ENCODE data around the gene TMPRSS7.

TMPRSS7 gene

DNA sequence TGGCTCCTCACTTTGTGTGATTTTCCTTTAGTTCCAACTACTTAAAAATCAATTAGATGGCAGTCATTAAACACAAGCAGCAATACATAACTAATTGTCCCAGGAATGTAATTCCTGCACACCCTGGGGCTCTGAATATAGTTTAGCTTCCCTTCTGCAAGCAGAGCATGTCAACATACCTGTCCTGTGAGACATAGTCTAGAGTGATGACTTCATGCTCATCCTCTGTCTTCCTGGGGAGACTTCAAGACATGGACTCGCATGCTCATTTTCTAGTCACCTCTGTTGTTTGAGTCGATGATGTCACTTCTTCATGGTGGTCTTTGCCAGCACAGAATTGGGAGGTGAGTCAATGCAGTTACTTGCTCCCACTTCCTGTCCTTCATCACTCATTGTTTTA is 67.4 kb downstream of the TMPRSS7 start:
- no peak for DNase-seq

DNA sequence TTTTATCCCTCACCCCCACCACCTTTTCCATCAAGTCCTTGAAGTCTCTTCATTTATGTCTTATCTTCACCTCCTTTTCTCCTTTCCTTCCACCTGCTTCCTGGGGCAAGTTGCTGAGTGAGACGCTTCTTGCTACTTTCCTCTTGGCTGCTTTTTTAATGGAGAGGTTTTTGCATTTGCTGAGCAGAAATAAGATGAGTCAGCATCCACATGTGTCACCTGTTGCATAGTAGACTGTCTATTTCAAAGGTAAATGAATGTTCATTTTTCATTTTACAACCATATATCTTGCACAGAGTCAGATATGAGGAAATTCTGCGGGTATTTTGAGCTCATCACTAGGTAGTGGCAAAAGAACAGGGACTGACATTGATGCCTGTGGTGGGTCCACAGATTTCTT is 70.2 kb downstream of the TMPRSS7 start:
- DNase-seq, result no peak

DNA sequence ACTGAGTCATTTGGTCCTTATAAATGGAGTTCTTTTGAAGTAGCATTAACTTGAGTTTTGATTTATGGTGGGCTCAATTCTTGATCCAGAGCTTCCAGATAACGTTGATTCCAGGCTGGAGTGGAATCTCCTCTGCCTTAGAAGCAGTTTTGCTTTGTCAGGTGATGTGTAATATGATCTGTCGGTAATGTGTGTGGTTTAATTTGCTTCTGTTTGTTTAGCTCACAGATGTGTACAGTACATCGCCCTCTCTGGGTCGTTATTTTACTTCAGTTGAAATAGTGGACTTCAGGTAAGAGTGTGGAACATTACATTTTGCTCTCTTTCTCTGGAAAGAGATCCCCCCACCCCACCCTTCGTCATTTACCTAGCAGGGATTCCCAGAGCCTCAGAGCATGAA is 74.8 kb downstream of the TMPRSS7 start:
- no peak for DNase-seq

DNA sequence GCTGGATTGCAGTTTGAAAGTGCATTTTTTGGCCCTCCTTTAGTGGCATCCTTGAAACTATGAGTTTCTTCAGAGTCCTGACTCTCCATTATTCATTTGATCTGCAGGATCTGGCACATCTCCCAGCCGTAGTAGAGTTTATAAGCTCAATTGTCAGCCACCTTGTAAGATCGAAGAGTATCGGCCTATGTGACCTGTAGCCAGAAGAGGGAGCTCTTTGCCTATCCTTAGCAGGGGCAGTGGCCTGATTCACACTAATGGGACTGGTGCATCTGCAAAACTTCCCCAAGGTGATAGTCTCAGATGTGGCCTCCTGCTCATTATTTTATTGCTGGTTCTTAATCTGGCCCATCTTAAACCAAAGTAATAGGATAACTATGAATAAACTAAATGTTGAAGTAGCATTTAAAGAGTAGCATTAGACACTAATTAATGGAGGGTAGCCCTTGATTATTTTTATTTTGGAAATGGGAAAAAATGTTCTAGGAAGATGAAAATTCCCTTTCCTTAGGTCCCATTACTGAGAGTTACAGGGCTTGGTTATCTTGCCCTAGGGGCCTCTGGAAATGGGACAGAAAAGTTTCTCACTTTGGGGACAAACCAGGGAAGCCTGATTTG is 77.4 kb downstream of the TMPRSS7 start:
- peak; percentile 68 for DNase-seq

DNA sequence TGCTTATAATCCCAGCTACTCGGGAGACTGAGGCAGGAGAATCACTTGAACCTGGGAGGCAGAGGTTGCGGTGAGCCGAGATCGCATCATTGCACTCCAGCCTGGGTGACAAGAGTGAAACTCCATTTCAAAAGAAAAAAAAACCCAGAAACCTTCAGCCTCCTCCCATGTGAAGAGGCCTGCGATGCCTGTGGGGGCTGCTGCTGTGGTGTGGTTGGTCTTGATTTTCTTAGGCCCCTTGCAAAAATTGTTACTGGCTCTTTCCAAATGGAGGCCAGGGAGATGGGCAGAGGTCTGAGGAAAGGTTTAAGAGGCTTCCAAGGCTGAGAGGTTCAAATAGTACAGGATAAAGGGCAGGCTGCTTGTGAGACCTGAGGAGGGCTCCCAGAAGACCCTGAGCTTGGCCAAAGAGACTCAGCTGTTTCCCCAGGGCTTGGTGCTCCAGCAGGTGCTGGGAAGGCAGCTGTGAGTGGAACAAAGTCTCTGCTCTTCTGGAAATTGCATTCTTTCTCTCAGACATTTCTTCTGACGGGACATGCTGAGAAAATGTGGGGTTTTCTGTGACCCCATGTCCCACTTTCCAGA is 80.1 kb downstream of the TMPRSS7 start:
- DNase-seq, result no peak

DNA sequence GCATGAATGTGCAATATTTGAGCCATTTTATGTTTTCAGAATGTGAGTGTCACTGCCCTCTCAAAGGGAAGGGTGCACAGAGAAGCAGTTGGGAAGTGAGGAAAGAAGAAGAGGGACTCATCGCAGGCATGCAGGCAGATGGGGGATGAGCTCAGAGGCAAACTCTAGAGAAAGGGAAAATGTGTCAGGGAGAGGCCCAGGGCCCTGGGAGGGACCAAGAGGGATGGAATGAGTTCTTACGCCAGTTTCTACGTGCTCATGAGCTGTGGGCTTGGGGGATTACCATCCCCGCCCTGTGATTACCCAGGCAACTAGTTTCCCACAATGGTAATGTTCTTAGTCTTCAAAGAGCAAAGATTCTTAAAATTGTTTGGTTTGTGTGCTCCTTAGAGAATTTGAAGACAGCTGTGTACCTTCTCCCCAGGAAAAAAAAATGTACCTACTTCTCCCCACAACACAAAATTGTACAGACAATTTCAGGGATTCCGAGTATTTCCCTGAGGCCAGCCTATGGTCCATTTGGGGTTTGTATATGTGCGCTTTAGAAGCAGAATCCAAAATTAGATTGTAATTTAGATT is 80.7 kb downstream of the TMPRSS7 start:
- no peak for DNase-seq

DNA sequence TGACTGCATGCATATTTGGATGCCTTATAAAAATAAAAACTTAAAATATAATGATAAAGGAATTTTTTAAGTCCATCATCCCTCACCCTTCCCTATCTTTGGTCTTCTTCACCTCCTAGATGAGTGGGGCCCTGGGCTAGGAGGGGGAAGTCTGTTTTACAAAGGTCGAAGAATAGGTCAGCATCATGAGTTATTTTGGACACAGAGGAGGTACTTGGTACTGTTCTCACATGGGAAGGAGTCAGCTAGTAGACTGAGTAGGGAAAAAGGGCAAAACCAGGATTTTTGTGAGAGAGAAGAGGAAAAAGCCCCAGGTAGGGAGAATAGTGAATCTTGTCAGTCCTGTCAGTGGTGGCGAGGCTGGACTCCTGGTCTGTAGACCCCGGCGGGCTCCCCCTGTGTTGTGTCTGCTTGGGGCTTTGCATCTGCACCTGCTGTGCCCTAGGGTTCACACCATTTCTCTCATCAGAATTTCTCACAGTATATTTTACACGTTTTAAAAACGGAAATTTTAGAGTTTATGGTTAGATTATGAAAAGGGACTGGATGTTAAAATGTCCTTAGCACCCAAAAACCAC is 81.4 kb downstream of the TMPRSS7 start:
- no peak for DNase-seq

DNA sequence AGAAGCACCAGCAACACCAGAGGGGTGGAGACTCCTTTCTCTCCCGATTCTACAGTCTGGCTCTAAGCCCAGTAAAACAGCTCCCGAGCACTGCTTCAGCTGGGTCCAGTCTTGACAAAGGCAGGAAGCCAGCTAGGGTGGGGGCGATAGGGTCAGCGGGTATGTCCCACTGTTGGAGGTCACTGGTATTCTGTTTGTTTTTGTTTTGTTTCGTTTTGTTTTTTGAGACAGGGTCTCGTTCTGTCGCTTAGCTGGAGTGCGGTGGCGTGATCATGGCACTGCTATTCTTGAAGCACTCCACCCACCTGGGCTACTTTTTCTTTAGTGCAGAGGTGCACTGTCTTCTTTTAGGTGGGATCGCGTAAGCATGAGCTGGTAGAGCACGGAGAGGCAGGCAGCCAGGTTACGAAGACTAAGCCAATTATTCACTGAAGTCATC is 82.2 kb downstream of the TMPRSS7 start:
- DNase-seq, result no peak

DNA sequence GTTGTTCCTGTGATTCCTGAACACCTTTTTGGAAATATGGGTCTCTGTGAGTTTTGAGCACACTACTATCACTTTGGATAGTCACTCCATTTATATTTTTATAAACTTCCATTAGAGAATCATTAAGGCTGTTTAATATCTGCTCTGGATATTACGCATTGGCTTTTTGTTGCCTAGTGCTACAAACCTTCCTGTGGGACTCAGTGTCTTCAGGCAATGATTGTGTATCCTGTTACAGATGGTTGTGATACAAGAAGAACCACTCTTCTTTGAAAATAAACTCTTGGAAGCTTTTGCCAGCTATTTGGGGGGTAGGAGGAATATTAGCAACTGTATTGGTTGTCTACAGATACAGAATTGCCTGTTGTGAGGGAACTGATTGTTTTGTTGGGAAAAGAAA is 82.9 kb downstream of the TMPRSS7 start:
- DNase-seq, result no peak

DNA sequence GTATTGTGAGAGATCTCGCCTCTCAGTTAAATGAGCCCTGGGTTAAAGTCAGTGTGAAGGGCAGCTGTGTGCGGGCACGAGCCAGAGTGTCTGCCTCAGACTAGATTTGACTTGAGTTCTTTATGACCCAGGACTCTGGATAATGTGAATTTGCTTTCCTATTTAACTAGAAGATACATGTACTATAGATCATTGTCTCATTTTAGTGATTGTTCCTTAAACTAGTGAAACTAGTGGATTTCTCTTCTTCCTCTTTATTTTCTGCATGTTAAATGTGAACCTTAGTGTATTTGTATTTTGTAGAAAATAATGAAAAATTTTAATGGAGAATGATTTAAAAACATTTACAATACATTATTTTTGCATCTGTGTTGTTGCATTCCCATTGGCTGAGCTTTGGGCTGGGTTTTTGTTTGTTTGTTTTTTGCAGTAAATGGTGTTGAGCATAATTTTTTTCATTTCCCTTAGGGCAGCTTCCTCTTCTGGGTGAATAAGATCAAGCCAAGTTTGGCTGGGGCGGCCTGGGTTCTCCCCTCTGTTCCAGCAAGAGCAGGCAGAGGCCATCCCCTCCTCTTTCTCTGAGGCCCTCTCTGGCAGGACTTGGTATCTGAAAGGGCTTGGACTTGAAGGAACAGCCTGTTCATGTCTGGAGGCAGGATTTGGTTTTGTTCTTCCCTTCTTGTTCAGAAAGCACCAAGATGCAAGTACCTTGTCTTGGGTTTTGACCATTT is 83.5 kb downstream of the TMPRSS7 start:
- no peak for DNase-seq

DNA sequence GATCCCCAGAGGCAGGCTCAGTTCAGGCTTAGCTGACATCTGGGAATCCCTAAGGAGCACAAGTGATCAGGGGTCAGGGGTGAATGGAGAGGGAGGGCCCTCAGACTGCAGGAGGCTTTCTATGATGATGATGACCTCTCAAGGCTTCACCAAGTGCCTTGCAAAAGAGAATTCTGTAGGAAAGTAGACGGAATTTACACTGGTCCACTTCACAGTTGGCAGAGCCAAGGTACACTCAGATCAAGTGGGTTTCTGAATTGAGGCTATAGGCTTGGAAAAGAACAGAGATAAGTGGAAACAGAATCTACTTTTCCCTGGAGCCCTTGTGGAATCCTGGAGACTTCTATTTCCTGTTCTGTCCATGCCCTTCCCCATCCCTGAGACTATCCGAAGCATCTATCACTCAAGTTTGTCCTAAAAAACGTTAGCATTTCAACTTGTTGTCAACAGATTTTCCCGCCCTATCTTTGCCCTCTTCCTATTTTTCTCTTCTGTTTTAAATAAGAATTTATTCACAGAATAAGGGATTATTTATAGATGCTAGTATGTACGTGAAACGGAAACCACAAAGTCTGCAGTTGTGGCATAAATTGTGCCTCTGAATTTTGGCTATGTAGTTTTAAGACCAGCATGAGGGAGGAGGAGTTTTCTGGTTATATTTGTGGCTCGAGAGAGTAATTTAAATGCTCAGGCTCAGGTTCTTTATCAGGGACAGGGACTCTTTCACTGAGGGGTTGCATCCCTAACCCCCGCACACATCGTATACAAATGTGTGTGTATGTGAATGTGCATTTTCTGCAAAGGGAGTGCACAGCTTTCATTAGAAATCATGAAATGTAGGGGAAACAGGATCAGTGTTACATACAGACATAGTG is 85.7 kb downstream of the TMPRSS7 start:
- no peak for DNase-seq

DNA sequence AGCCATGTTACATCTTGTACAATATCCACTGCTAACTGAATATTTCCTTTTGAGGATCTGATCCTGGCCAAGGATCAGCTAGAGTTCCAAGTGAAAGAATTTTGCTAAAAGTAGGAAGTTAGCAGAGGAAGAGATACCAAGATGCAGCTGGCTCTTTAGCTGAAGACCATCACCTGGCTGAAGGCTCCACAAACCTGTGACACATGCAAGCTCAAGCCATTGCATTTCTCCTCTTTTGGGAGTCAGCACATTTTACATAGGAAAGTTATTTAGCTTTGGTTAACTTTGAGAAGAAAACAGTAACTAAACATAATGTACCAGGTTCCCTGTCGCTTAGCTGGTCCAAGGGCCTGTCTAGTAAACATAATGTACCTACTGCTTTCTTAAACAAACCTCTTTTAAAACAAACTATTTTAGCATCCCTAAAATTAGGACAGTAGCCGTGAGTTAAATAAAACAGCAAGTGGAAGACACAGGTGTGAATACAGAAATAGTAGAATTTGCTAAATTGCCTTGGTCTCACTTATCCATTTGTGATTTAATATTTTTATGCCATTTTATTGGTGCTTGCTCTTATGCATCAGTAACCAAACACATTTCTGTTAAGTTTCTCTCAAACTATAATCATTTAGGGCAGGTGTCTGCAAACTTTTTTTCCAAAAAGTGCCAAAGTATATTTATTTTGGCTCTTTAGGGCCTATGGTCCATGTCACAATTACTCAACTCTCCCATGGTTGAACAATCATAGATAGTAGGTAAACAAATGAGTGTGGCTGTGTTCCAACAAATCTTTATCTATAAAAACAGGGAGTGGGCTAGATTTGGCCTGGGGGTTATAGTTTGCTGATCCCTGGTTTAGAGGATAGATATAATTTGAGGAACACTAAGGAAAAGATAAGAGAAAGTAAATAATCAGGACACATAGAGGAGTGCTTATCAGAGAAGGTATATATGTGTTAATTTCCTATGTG is 87.3 kb downstream of the TMPRSS7 start:
- DNase-seq, result no peak

DNA sequence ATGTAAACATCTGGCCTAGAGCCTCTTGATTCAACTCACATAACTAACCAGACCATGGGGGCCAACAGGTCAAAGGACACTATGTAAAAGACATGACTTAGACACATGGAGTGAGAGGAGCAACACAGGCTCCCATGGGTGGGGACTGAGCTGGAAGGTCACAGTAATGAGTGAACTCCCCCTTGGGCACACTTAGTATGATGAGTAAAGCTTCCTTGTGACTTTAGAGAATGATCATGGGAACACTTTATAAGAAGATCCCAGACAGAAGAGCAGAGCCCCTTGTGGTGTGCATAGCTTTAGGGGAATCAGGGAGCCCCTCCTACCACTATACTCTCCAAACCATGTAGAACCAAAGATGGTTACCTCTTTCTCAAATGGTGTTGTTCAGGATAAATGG is 88.3 kb downstream of the TMPRSS7 start:
- DNase-seq, result no peak

DNA sequence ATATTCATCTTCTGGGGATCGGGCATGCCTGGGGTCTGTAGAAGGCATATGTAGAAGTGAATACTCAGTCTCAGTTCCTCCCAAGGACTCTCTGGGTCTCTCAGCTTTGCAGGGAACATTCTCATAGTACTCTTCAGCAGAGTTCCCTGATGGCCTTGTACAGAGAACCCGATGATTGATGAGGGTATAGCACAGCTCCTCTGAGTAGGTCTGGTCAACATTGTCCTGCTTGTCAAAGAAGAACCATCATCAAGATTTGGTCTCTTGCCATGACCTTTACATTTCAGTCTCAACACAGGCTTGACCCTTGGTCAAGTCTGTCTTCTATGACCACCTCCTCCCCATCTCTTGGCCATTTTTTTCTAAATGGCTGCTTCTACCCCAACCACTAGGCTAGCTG is 89.0 kb downstream of the TMPRSS7 start:
- DNase-seq, result no peak

DNA sequence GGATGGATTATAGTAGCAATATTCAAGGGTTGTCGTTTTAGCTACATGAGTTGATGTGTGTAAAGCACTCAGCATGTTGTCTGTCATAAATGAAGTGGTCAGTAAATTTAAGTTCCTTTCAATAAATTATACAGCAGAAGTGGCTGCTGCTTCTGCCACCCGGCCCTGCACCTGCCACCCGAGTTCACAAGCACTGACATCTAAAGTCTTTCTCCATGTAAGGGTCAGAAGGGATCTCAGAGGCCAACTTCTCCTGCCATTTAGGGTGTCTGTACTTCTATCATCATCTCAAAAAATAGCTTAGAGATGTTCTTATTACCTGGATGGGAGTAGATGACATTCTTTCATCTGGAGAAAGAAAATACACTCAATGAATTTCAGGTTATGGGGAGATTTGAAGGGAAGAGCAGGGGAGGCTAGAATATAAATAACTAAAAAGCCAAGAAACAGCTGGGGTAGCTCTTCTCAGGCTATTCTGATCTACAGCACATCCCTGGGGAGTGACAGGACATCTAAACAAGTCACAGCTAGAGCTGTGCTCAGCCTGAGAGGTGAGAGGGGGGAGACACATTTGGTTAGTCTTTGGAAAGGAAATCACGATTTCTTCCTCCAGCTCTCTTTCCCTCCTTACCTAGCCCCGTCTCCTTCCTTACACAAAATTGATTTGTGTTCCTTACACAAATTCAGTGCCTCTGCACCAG is 90.5 kb downstream of the TMPRSS7 start:
- no peak for DNase-seq

DNA sequence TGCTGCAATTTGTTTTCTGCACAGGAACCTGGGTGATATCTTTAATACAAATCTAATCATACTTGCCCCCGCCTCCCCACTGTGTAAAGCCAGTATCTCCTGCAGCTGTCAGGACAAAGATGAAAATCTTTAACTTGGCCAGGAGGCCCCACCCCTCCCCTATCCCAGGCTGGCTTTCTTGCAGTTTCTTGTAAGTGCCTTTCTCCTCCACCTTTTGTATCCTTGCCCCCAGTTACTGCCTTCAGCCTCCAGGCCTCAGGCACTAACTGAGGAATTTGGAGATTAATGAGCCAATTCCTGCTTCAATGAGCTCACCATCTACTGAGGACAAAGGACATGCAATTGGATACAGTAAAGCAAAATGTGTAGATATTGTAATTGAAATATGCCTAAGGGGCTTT is 92.0 kb downstream of the TMPRSS7 start:
- DNase-seq, result no peak

DNA sequence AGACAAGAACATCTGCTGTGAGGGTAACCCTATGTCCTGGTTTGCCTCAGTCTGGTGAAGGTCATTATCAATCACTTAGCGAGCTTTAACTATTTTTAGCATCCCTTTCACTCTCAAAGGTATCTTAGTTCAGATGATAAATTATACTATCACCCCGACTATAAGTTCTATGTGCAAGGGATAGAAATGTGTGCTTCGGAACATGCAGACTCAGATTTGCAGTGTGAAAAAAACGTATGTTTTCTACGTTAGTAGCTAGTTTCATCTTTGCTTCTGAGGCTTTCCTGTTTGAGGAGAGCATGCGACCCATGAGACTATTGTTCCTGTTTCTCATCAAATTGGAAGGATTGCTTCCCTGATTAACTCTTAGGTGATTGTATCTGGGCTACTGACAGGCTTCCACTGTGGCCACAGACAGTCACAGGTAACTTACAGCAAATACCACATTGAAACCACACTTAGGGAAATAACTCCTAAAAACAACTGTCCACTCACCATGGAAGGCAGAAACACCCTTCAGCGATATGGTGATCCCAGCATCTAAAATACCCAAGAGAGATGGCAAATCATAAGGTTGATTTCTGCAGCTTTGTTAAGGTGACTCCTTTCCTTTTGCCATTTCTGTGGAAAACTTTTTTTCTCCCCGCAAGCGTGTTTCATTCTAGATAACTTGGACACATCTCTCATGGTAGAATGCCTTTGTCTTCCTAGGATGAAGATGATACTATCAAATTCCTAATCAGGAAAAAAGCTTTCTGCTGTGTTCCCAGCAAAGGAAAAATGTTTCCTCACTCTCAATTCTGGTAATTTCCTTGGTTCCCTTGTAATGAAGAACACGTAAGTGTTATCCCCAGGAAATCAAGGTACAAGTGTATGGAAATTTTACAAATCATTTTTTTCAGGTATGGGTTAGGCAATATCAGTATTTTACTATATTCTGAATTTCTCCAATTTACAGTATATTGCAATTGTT is 93.3 kb downstream of the TMPRSS7 start:
- DNase-seq, result no peak

DNA sequence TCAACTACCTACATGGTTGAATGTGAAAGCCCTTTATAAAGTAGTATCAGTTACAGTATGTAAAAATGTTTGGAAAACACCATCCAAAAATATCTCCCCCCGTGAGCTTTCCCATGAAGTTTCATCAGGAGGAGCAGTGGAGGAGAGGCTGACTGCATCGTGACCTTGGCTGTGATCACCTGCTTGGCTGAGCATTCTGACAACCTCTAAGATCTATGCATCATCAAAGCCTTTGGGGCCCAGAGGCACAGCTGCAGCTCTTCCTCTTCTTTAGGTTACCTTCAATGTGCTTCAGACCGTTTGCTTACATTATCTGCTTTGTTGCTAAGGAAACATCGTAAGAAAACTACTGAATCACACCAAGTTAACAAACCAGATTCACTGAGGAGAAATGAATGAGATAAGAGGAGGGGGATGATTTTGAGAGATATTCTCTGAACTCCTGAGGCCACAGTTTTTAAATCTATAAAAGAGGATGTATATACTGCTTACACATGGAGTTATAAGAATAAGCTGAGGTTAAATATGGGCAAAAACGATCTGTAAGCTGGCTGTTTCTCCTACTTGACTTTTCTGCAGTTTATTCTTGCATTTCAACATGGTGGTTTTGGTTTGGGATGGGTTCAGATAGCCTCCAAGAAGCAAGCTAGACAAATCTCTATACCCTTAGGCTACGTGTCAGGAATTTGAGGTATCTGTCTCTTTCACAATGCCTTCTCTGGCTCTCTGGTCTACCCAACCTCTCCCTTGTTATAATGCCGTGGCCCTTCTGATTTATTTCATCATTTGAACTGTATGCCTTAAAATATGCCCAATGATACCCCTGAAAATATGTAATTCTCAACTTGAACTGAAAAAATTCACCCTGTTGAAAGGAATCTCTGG is 94.5 kb downstream of the TMPRSS7 start:
- DNase-seq, result peak; percentile 43
